WTC11 (cell line): ENCODE results near the gene FAM193A.

ENCODE experiments used
- NFYB ChIP-seq: sonication (generic); formaldehyde crosslinking; conservative IDR thresholded peaks from 2 replicates; pipeline ENCODE4 v1.8.0; 2022; ENCODE audit warnings: low read depth, missing genetic modification reagents
- OVOL2 ChIP-seq: fragments of 250-450 bp; sonication (Bioruptor Pico); IDR thresholded peaks from 2 replicates; pipeline ENCODE4 v1.9.0; 2021; ENCODE audit warnings: mild to moderate bottlenecking, borderline replicate concordance
- PRRX2 ChIP-seq: fragments of 250-450 bp; sonication (Bioruptor Pico); IDR thresholded peaks from 2 replicates; pipeline ENCODE4 v1.8.0; 2021; ENCODE audit warnings: mild to moderate bottlenecking
- TF ChIP-seq, protein P1 (sequence below): fragments of 200-600 bp; IDR thresholded peaks from 2 replicates; pipeline ENCODE4 v1.8.0; 2022; ENCODE audit warnings: antibody characterized with exemption
- TF ChIP-seq, protein P2 (sequence below): sonication (generic); formaldehyde crosslinking; IDR thresholded peaks from 2 replicates; pipeline ENCODE4 v1.8.0; 2023; ENCODE audit warnings: mild to moderate bottlenecking, missing genetic modification reagents
- TF ChIP-seq, protein P3 (sequence below): sonication (generic); formaldehyde crosslinking; IDR thresholded peaks from 2 replicates; pipeline ENCODE4 v1.8.1; 2022; ENCODE audit warnings: low read depth, missing genetic modification reagents, borderline replicate concordance

DNA sequence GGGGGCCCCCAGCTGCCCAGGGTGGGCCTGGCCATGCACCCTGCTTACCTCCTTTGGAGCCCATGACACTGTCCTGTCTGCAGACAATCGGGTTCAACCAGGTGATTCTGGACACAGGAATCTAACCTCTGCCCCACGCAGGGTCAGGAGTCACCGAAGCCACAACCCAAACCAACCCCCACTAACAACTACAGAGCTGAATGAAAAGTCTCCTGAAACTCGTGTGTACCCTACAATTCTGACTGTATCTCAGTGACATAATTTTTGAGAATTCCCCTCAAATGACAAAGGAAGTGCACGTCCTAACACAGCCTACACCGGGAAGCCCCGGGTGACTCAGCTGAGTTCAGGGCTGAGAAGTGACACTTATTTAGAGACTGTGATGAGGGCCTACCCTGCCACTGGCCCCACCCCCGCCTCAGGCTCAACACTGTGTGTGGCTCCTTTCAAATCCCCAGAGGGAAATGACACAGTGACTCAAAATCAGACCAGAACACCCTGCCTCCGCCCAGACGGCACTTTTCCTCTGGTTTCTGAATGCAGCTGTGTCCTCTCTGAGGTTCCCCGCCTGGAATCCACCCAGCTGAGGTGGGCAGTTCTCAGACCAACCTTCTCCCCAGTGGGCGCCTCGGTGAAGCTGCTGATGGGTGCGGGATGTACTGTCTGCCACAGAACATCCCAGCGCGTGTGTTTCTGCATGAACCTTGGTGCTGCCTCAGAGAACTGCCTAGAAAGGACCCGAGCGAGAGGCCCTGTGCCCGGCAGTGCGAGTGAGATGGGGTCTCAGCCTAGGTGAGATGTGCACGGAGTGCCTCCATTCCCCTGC lies 209.7 kb downstream of the FAM193A start:
- TF ChIP-seq, protein P1, sequence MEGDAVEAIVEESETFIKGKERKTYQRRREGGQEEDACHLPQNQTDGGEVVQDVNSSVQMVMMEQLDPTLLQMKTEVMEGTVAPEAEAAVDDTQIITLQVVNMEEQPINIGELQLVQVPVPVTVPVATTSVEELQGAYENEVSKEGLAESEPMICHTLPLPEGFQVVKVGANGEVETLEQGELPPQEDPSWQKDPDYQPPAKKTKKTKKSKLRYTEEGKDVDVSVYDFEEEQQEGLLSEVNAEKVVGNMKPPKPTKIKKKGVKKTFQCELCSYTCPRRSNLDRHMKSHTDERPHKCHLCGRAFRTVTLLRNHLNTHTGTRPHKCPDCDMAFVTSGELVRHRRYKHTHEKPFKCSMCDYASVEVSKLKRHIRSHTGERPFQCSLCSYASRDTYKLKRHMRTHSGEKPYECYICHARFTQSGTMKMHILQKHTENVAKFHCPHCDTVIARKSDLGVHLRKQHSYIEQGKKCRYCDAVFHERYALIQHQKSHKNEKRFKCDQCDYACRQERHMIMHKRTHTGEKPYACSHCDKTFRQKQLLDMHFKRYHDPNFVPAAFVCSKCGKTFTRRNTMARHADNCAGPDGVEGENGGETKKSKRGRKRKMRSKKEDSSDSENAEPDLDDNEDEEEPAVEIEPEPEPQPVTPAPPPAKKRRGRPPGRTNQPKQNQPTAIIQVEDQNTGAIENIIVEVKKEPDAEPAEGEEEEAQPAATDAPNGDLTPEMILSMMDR, result no peak
- TF ChIP-seq, protein P2, sequence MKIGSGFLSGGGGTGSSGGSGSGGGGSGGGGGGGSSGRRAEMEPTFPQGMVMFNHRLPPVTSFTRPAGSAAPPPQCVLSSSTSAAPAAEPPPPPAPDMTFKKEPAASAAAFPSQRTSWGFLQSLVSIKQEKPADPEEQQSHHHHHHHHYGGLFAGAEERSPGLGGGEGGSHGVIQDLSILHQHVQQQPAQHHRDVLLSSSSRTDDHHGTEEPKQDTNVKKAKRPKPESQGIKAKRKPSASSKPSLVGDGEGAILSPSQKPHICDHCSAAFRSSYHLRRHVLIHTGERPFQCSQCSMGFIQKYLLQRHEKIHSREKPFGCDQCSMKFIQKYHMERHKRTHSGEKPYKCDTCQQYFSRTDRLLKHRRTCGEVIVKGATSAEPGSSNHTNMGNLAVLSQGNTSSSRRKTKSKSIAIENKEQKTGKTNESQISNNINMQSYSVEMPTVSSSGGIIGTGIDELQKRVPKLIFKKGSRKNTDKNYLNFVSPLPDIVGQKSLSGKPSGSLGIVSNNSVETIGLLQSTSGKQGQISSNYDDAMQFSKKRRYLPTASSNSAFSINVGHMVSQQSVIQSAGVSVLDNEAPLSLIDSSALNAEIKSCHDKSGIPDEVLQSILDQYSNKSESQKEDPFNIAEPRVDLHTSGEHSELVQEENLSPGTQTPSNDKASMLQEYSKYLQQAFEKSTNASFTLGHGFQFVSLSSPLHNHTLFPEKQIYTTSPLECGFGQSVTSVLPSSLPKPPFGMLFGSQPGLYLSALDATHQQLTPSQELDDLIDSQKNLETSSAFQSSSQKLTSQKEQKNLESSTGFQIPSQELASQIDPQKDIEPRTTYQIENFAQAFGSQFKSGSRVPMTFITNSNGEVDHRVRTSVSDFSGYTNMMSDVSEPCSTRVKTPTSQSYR (CRISPR knock-in tag), result no peak
- no peak for TF ChIP-seq NFYB (CRISPR knock-in tag)
- no peak for TF ChIP-seq PRRX2 (CRISPR knock-in tag)
- TF ChIP-seq OVOL2 (CRISPR knock-in tag), result no peak
- TF ChIP-seq, protein P3, sequence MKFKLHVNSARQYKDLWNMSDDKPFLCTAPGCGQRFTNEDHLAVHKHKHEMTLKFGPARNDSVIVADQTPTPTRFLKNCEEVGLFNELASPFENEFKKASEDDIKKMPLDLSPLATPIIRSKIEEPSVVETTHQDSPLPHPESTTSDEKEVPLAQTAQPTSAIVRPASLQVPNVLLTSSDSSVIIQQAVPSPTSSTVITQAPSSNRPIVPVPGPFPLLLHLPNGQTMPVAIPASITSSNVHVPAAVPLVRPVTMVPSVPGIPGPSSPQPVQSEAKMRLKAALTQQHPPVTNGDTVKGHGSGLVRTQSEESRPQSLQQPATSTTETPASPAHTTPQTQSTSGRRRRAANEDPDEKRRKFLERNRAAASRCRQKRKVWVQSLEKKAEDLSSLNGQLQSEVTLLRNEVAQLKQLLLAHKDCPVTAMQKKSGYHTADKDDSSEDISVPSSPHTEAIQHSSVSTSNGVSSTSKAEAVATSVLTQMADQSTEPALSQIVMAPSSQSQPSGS, result no peak
